Nephron progenitor cell (in vitro differentiated cells): ENCODE measurements around the gene CIZ1.

Experiments used
- DNase-seq: peaks from one replicate; pipeline ENCODE4 v3.0.0; 2021
- H3K27ac Mint-ChIP-seq: 2 replicates; pipeline ENCODE4 v1.8.0; 2021; ENCODE audit warnings: mild to moderate bottlenecking, moderate library complexity, mixed read lengths
- H3K27me3 Mint-ChIP-seq: 2 replicates; pipeline ENCODE4 v1.8.0; 2021; ENCODE audit warnings: mild to moderate bottlenecking, low read depth, mixed read lengths; ENCODE audit not compliant: poor library complexity
- H3K36me3 Mint-ChIP-seq: 2 replicates; pipeline ENCODE4 v1.8.0; 2021; ENCODE audit warnings: low read depth, mixed read lengths
- H3K4me1 Mint-ChIP-seq: 2 replicates; pipeline ENCODE4 v1.8.0; 2021; ENCODE audit warnings: mixed read lengths
- H3K4me3 Mint-ChIP-seq: 2 replicates; pipeline ENCODE4 v1.8.0; 2021; ENCODE audit warnings: mild to moderate bottlenecking, moderate library complexity, mixed read lengths
- H3K9me3 Mint-ChIP-seq: 2 replicates; pipeline ENCODE4 v1.8.0; 2021; ENCODE audit warnings: mild to moderate bottlenecking, moderate library complexity, mixed read lengths
- CTCF ChIP-seq: fragments of 200-600 bp; sonication (generic); IDR thresholded peaks from 2 replicates; pipeline ENCODE4 v1.5.0; 2021; ENCODE audit warnings: antibody characterized with exemption

The CIZ1 gene

GRCh38 chr9:128120061-128120740 lies 71.2 kb downstream of the CIZ1 start:
- no peaks in the 10 kb centered on the region for H3K36me3 Mint-ChIP-seq
- peaks cover 11% of the 10 kb centered on the region for H3K4me1 Mint-ChIP-seq
- DNase-seq = no peak
- no peaks in the 10 kb centered on the region for H3K27me3 Mint-ChIP-seq
- no peaks in the 10 kb centered on the region for H3K9me3 Mint-ChIP-seq
- TF ChIP-seq CTCF = no peak
- no peak overlapping the region for H3K27ac Mint-ChIP-seq
- no peak overlapping the region for H3K4me3 Mint-ChIP-seq

- H3K36me3 Mint-ChIP-seq = peaks cover 5% of the 10 kb centered on the region
- no peak for TF ChIP-seq CTCF
- no peaks in the 10 kb centered on the region for H3K27me3 Mint-ChIP-seq
- H3K27ac Mint-ChIP-seq = no peak overlapping the region
- peaks cover 6% of the 10 kb centered on the region for H3K4me1 Mint-ChIP-seq
- H3K9me3 Mint-ChIP-seq = no peaks in the 10 kb centered on the region
- H3K4me3 Mint-ChIP-seq = no peak overlapping the region
- DNase-seq = no peak
Observed at GRCh38 chr9:128118971-128119665, 72.3 kb downstream of the CIZ1 start.

GRCh38 chr9:128118472-128118857 lies 72.9 kb downstream of the CIZ1 start:
- no peak overlapping the region for H3K27ac Mint-ChIP-seq
- peaks cover 9% of the 10 kb centered on the region for H3K36me3 Mint-ChIP-seq
- no peak for TF ChIP-seq CTCF
- no peak for DNase-seq
- H3K27me3 Mint-ChIP-seq = no peaks in the 10 kb centered on the region
- peaks cover 2% of the 10 kb centered on the region for H3K9me3 Mint-ChIP-seq
- H3K4me3 Mint-ChIP-seq = no peak overlapping the region
- peaks cover 6% of the 10 kb centered on the region for H3K4me1 Mint-ChIP-seq

GRCh38 chr9:128117613-128118471 lies 73.5 kb downstream of the CIZ1 start:
- Mint-ChIP-seq H3K9me3 (peaks cover 3% of the 10 kb centered on the region), H3K27ac (no peak overlapping the region), H3K4me3 (peak overlapping the region; percentile 31), H3K36me3 (peaks cover 15% of the 10 kb centered on the region), H3K27me3 (no peaks in the 10 kb centered on the region), H3K4me1 (peaks cover 6% of the 10 kb centered on the region)
- DNase-seq = peak; percentile 99
- TF ChIP-seq CTCF = peak; percentile 100

GRCh38 chr9:128116104-128117083 lies 75.0 kb downstream of the CIZ1 start:
- TF ChIP-seq CTCF = no peak
- H3K36me3 Mint-ChIP-seq = peaks cover 16% of the 10 kb centered on the region
- H3K27ac Mint-ChIP-seq = no peak overlapping the region
- H3K9me3 Mint-ChIP-seq = peaks cover 3% of the 10 kb centered on the region
- DNase-seq = no peak
- no peak overlapping the region for H3K4me3 Mint-ChIP-seq
- no peaks in the 10 kb centered on the region for H3K27me3 Mint-ChIP-seq
- peaks cover 6% of the 10 kb centered on the region for H3K4me1 Mint-ChIP-seq
